CD14-positive monocyte (primary cell): ENCODE data around the gene SEPTIN8. TPM values are rescaled to one million over a fixed set of nuclear protein-coding genes. Genes with fewer than 3 reads are reported as not detected.

Source experiments
- DNase-seq, 3 donors: peaks; one replicate each; pipeline ENCODE4 v3.0.0-alpha.2; 2011 to 2022
- H2AFZ ChIP-seq: 2 replicates; pipeline ENCODE4 v1.6.0; 2012; ENCODE audit warnings: mild to moderate bottlenecking, low read depth, low read length, inconsistent platforms; ENCODE audit not compliant: insufficient read depth, poor library complexity, severe bottlenecking
- H3K27ac ChIP-seq, 2 donors: 1 replicate in 1 of 2; 2 replicates in 1 of 2; pipeline ENCODE4 v1.5.1; 2012 to 2013; ENCODE audit warnings: low read length in 2 of 2, control low read depth in 1 of 2, inconsistent platforms in 1 of 2, low read depth in 1 of 2, mild to moderate bottlenecking in 1 of 2
- H3K27me3 ChIP-seq, 2 donors: one replicate each; pipeline versions ENCODE4 v1.6.0 to v1.6.1; 2011 to 2013; ENCODE audit warnings: low read length in 2 of 2; ENCODE audit not compliant: control insufficient read depth in 2 of 2, insufficient read depth in 2 of 2
- H3K36me3 ChIP-seq, 2 donors: replicated peaks in 1 of 2; 1 replicate in 1 of 2; 2 replicates in 1 of 2; pipeline versions ENCODE4 v1.5.1 to v1.6.1; 2012 to 2013; ENCODE audit warnings: low read length in 2 of 2, control low read depth in 1 of 2, inconsistent platforms in 1 of 2, mild to moderate bottlenecking in 1 of 2; ENCODE audit not compliant: insufficient read depth in 2 of 2, control insufficient read depth in 1 of 2
- H3K4me1 ChIP-seq, 2 donors: 1 replicate in 1 of 2; 2 replicates in 1 of 2; pipeline versions ENCODE4 v1.5.1 to v1.6.1; 2012 to 2013; ENCODE audit warnings: low read length in 2 of 2, control low read depth in 1 of 2, inconsistent platforms in 1 of 2, mild to moderate bottlenecking in 1 of 2, moderate library complexity in 1 of 2; ENCODE audit not compliant: insufficient read depth in 2 of 2, control insufficient read depth in 1 of 2
- H3K4me2 ChIP-seq: replicated peaks from 2 replicates; pipeline ENCODE3; 2012; ENCODE audit warnings: low read length, moderate library complexity, mild to moderate bottlenecking; ENCODE audit not compliant: poor library complexity, severe bottlenecking; ENCODE audit errors: extremely low read depth
- H3K4me3 ChIP-seq, 3 experiments: fragments of 200-600 bp in 1 of 3; sonication (generic) in 1 of 3; replicated peaks in 1 of 3; 1 replicate in 2 of 3; 2 replicates in 1 of 3; pipeline ENCODE4 v1.5.1; 2011 to 2013; ENCODE audit warnings: low read length in 3 of 3, mild to moderate bottlenecking in 3 of 3, control low read depth in 2 of 3, low read depth in 2 of 3, inconsistent platforms in 1 of 3, moderate library complexity in 1 of 3
- H3K79me2 ChIP-seq: 2 replicates; pipeline ENCODE4 v1.6.0; 2012; ENCODE audit warnings: mild to moderate bottlenecking, control low read depth, inconsistent platforms, low read length, moderate library complexity; ENCODE audit not compliant: insufficient read depth
- H3K9ac ChIP-seq: 2 replicates; pipeline ENCODE4 v1.6.0; 2017; ENCODE audit warnings: low read length, mild to moderate bottlenecking; ENCODE audit not compliant: insufficient read depth, poor library complexity, severe bottlenecking
- H3K9me3 ChIP-seq, 2 donors: replicated peaks in 1 of 2; 1 replicate in 1 of 2; 2 replicates in 1 of 2; pipeline versions ENCODE4 v1.5.1 to v1.6.1; 2012 to 2013; ENCODE audit warnings: low read length in 2 of 2, control low read depth in 1 of 2; ENCODE audit not compliant: control insufficient read depth in 1 of 2, insufficient read depth in 1 of 2
- H4K20me1 ChIP-seq: 2 replicates; pipeline ENCODE4 v1.6.0; 2012; ENCODE audit warnings: mild to moderate bottlenecking, low read length, control low read depth, moderate library complexity; ENCODE audit not compliant: insufficient read depth
- H3K27ac Mint-ChIP-seq, 7 donors: one replicate each; pipeline ENCODE4 v1.8.0; 2020; ENCODE audit warnings: mild to moderate bottlenecking in 7 of 7, mixed read lengths in 7 of 7, moderate library complexity in 6 of 7, inconsistent platforms in 2 of 7
- H3K27me3 Mint-ChIP-seq, 3 donors: one replicate each; pipeline ENCODE4 v1.8.0; 2021 to 2022; ENCODE audit warnings: low read depth in 3 of 3, mild to moderate bottlenecking in 3 of 3, mixed read lengths in 3 of 3, moderate library complexity in 3 of 3, inconsistent platforms in 1 of 3
- H3K36me3 Mint-ChIP-seq, 2 donors: one replicate each; pipeline ENCODE4 v1.8.0; 2020; ENCODE audit warnings: mixed read lengths in 2 of 2, inconsistent platforms in 1 of 2, mild to moderate bottlenecking in 1 of 2
- H3K4me1 Mint-ChIP-seq: one replicate; pipeline ENCODE4 v1.8.0; 2020; ENCODE audit warnings: mild to moderate bottlenecking, mixed read lengths
- H3K4me3 Mint-ChIP-seq, 2 donors: one replicate each; pipeline ENCODE4 v1.8.0; 2020; ENCODE audit warnings: mild to moderate bottlenecking in 2 of 2, mixed read lengths in 2 of 2, moderate library complexity in 1 of 2
- H3K9me3 Mint-ChIP-seq, 7 donors: one replicate each; pipeline ENCODE4 v1.8.0; 2020 to 2022; ENCODE audit warnings: mixed read lengths in 7 of 7, mild to moderate bottlenecking in 6 of 7, moderate library complexity in 6 of 7, inconsistent platforms in 2 of 7
- WGBS: methylation state at CpG from one replicate; pipeline ENCODE4 v1.1.5; 2013; ENCODE audit warnings: missing lambda C conversion rate; ENCODE audit not compliant: insufficient coverage; 5-methylcytosine and 5-hydroxymethylcytosine counted together
- intact Hi-C, 2 donors: fragments of 100-400 bp; cut with micrococcal nuclease; formaldehyde crosslinking; loops; one replicate each; pipeline versions ENCODE4 v1.15.0 to v1.15.1; 2023
- polyA plus RNA-seq, 3 donors: library from polyadenylated mRNA; depleted of rRNA in 1 of 3; unstranded in 2 of 3; stranded (reverse) in 1 of 3; fragments of 300-500 nt in 2 of 3; fragments of >200 nt in 1 of 3; fragmentation: Illumina TruSeq in 2 of 3; gene quantifications; 1 replicate in 2 of 3; 2 replicates in 1 of 3; pipeline ENCODE4 v1.2.3, GENCODE V29; 2012 to 2021
- TF ChIP-seq, protein P1 (sequence below): fragments of 200-600 bp; IDR thresholded peaks from one replicate; pipeline ENCODE4 v1.8.0; 2022; ENCODE audit warnings: antibody characterized with exemption, mild to moderate bottlenecking

The SEPTIN8 gene
- polyA plus RNA-seq, 3 donors = 0.36 to 5.0 (median 0.54) TPM

DNA sequence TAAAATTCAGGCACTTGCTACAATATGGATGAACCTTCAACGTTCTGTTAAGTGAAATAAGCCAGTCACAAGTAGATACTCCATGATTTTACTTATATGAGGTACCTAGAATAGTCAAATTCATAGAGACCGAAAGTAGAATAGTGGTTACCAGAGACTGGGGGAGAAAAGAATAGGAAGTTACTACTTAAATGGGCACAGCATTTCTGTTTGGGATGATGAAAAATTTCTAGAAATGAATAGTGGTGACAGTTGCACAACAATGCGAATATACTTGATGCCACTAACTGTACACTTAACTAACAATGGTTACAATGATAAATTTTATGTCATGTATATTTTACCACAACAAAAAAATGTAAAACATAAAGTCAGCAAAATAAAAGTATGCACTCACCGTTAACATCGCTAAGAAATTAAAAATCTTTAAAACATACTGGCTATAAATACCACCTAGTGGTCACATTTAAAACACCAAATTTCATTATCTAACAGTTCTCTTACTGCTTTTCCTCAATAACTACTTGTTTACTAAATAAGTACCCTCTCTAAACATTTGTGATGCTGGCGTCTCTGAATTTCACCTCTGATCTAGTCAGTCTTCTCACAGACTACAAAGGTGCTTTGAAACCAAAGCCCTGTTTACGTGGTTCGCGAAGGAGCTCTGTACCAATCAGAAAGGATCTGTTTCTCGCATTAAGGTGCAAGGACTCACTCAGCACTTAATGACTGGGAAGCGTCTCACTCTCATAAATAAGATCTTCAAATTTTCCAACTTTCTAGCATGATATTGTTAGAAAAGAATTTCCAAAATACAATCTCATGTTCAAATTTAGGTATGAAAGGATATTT is 62.4 kb downstream of the SEPTIN8 start:
- intact Hi-C loops = no loop called here
- no peaks in the 10 kb centered on the region for H3K4me1 ChIP-seq
- TF ChIP-seq, protein P1, sequence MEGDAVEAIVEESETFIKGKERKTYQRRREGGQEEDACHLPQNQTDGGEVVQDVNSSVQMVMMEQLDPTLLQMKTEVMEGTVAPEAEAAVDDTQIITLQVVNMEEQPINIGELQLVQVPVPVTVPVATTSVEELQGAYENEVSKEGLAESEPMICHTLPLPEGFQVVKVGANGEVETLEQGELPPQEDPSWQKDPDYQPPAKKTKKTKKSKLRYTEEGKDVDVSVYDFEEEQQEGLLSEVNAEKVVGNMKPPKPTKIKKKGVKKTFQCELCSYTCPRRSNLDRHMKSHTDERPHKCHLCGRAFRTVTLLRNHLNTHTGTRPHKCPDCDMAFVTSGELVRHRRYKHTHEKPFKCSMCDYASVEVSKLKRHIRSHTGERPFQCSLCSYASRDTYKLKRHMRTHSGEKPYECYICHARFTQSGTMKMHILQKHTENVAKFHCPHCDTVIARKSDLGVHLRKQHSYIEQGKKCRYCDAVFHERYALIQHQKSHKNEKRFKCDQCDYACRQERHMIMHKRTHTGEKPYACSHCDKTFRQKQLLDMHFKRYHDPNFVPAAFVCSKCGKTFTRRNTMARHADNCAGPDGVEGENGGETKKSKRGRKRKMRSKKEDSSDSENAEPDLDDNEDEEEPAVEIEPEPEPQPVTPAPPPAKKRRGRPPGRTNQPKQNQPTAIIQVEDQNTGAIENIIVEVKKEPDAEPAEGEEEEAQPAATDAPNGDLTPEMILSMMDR = peak; percentile 71
- H3K27ac Mint-ChIP-seq = no peak overlapping the region
- H3K4me3 Mint-ChIP-seq = no peak overlapping the region
- H3K27me3 ChIP-seq = no peaks in the 10 kb centered on the region
- no peak overlapping the region for H2AFZ ChIP-seq
- no peak overlapping the region for H3K27ac ChIP-seq
- peaks cover 0 to 4% (median 3%) of the 10 kb centered on the region in 3 donors for H3K27me3 Mint-ChIP-seq
- DNase-seq = no peak
- no peaks in the 10 kb centered on the region for H3K9me3 ChIP-seq
- no peaks in the 10 kb centered on the region for H3K36me3 ChIP-seq
- H3K9ac ChIP-seq = no peak overlapping the region
- no peaks in the 10 kb centered on the region for H3K36me3 Mint-ChIP-seq
- H3K4me2 ChIP-seq = no peak overlapping the region
- no peaks in the 10 kb centered on the region for H3K79me2 ChIP-seq
- no peaks in the 10 kb centered on the region for H4K20me1 ChIP-seq
- 17% methylated on average over 3 of the region's 11 CpGs for WGBS
- no peaks in the 10 kb centered on the region for H3K9me3 Mint-ChIP-seq
- no peak overlapping the region for H3K4me3 ChIP-seq
- H3K4me1 Mint-ChIP-seq = peaks cover 3% of the 10 kb centered on the region

DNA sequence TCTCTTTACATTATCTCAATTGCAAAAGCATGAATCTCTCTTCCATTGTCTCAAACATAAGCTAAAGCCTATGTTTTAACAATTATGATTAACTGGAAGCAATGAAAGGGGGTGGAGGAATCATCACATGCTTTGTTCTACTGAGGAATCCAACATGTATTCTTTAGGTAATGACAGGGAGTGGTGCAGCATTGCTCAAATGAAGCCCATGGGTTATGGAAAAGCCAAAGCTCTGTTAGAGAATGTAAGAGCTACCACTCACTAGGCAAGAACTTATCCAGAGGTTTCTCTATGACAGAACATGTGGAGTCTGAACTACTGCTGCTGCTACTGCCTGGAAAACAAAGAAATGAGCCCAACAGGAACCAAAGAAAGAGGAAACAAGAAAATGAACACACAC is 68.4 kb downstream of the SEPTIN8 start:
- intact Hi-C loops = loop anchor here in 1 of 2 donors (10.0 kb wide), 1 partner anchor 454 kb away; the partner anchor contains the start of gene PDLIM4
- Histone ChIP-seq H3K4me1 (no peaks in the 10 kb centered on the region), H3K4me2 (no peak overlapping the region), H2AFZ (no peak overlapping the region), H3K36me3 (no peaks in the 10 kb centered on the region), H3K27ac (no peak overlapping the region), H4K20me1 (no peaks in the 10 kb centered on the region), H3K27me3 (no peaks in the 10 kb centered on the region), H3K9ac (no peak overlapping the region), H3K9me3 (no peaks in the 10 kb centered on the region), H3K79me2 (no peaks in the 10 kb centered on the region), H3K4me3 (no peak overlapping the region)
- Mint-ChIP-seq H3K27me3 (peaks cover 0 to 2% (median 1%) of the 10 kb centered on the region in 3 donors), H3K4me1 (peaks cover 6% of the 10 kb centered on the region), H3K27ac (peak overlapping the region in 1 of 7 donors; percentile 13), H3K36me3 (no peaks in the 10 kb centered on the region), H3K9me3 (no peaks in the 10 kb centered on the region), H3K4me3 (no peak overlapping the region)
- TF ChIP-seq, protein P1 = no peak
- DNase-seq = no peak
